Smooth muscle cell (in vitro differentiated cells): ENCODE results near the gene SLX4IP. TPM values are rescaled to one million over a fixed set of nuclear protein-coding genes. Genes with fewer than 3 reads are reported as not detected.

ENCODE experiments used
- DNase-seq: peaks from one replicate; lab custom pipeline; 2025; ENCODE audit not compliant: unreplicated experiment; lab: John Stamatoyannopoulos, UW
- H2AFZ ChIP-seq: fragments of 200-600 bp; sonication (generic); 2 replicates; pipeline ENCODE4 v1.6.0; 2016; ENCODE audit warnings: antibody characterized with exemption, low read depth, mild to moderate bottlenecking
- H3F3A ChIP-seq: fragments of 200-600 bp; sonication (generic); 2 replicates; pipeline ENCODE4 v1.6.0; 2017; ENCODE audit warnings: antibody characterized with exemption, low read depth
- H3K27ac ChIP-seq: fragments of 200-600 bp; sonication (generic); 2 replicates; pipeline ENCODE4 v1.5.1; 2016; ENCODE audit warnings: low read depth, mild to moderate bottlenecking
- H3K27me3 ChIP-seq: fragments of 200-600 bp; sonication (generic); 2 replicates; pipeline ENCODE4 v1.6.1; 2016; ENCODE audit warnings: low read depth, mild to moderate bottlenecking
- H3K36me3 ChIP-seq: fragments of 200-600 bp; sonication (generic); 2 replicates; pipeline ENCODE4 v1.5.1; 2016; ENCODE audit warnings: low read depth
- H3K4me1 ChIP-seq: fragments of 200-600 bp; sonication (generic); 2 replicates; pipeline ENCODE4 v1.5.1; 2016; ENCODE audit warnings: low read depth
- H3K4me2 ChIP-seq: fragments of 200-600 bp; sonication (generic); 2 replicates; pipeline ENCODE4 v1.6.0; 2016; ENCODE audit warnings: mild to moderate bottlenecking
- H3K4me3 ChIP-seq: fragments of 200-600 bp; sonication (generic); 2 replicates; pipeline ENCODE4 v1.5.1; 2016; ENCODE audit warnings: mild to moderate bottlenecking
- H3K79me2 ChIP-seq: fragments of 200-600 bp; sonication (generic); 2 replicates; pipeline ENCODE4 v1.6.0; 2016; ENCODE audit warnings: low read depth, mild to moderate bottlenecking
- H3K9ac ChIP-seq: fragments of 200-600 bp; sonication (generic); 2 replicates; pipeline ENCODE4 v1.6.0; 2016; ENCODE audit warnings: low read depth
- H3K9me3 ChIP-seq: fragments of 200-600 bp; sonication (generic); replicated peaks from 2 replicates; pipeline ENCODE4 v1.5.1; 2016; ENCODE audit warnings: low read depth
- H4K20me1 ChIP-seq: fragments of 200-600 bp; sonication (generic); 2 replicates; pipeline ENCODE4 v1.6.0; 2016; ENCODE audit warnings: low read depth
- WGBS: methylation state at CpG from one replicate; pipeline ENCODE4 v1.1.7; 2016; ENCODE audit warnings: low lambda C conversion rate; 5-methylcytosine and 5-hydroxymethylcytosine counted together
- polyA plus RNA-seq: library from polyadenylated mRNA; unstranded; fragments of >200 nt; fragmentation: Nextera tagmentation; extraction: Ambion mirVana; gene quantifications from 2 replicates; pipeline ENCODE4 v1.2.1, GENCODE V29; 2016
- total RNA-seq: library from RNA; depleted of rRNA; stranded (reverse); fragments of >200 nt; gene quantifications from 2 replicates; pipeline ENCODE4 v1.2.3, GENCODE V29; 2014
- TF ChIP-seq, protein P1 (sequence below): fragments of 200-600 bp; sonication (generic); IDR thresholded peaks from 2 replicates; pipeline ENCODE4 v1.5.1; 2017; ENCODE audit warnings: borderline replicate concordance, mild to moderate bottlenecking, antibody characterized with exemption; ENCODE audit not compliant: insufficient read depth, poor library complexity, severe bottlenecking

Gene SLX4IP
- total RNA-seq (4.6 and 6.2 TPM in 2 replicates), polyA plus RNA-seq (1.2 and 3.7 TPM in 2 replicates)

DNA sequence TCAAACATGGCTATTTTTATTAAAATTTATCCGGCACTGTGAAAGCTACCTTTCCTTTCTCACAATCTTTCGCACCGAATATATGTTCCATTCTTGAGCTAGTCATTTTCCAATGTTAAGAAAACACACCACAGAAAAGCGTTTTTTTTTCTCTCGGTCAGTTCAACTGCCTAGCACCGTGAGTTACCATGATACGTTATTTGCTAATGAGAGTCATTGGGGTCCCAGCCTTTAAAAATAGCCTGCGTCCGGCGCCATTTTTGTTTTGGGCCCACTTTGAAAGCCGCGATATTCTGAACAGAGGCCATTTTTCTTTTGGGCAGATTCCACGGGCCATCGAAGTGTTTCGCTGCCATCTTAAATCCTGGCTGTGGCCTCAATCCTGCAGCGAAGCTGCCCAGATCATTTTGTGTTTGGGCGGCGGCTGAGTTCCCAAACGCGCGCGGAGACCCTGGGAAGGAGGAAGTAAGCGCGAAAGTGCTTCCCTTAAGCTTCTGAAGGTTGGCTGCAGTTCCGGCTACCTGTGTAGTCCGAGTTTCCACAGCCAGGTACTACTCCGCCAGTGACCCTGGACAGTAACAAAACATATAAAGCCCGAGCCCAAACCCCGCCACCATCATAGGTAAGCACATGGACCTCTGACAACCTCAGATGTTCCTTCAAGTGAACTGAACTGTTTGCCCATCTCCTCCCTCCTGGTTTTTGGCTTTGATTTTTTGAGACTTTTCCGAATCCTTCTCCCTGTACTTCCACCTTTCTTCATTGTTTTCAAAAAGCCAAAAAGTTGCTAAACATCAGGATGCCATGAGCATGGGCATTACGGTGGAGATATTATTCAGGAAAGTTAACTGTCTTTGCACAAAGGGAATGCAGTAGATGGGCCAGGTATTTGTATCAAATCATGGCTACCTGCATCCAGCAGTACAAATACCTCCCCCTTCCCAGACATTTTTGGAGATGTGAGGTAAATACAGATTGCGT, at the start of gene SLX4IP:
Gene SLX4IP, plus strand, starts transcription at position 474 of the 981 bp plus-strand sequence. CDS start 22,900 bp downstream, outside the sequence.
- Histone ChIP-seq H3K27me3 (no peaks in the 10 kb centered on the region), H3K9me3 (no peaks in the 10 kb centered on the region), H3K4me1 (peaks cover 20% of the 10 kb centered on the region), H3K9ac (peak within 1 kb of the TSS; percentile 90), H3K27ac (peak within 1 kb of the TSS; percentile 84), H3K36me3 (no peaks in the 10 kb centered on the region), H3K4me2 (peak within 1 kb of the TSS; percentile 86), H4K20me1 (no peaks in the 10 kb centered on the region), H2AFZ (peak within 1 kb of the TSS; percentile 97), H3F3A (no peaks in the 10 kb centered on the region), H3K4me3 (peak within 1 kb of the TSS; percentile 67), H3K79me2 (peaks cover 54% of the 10 kb centered on the region)
- peak; percentile 43 for DNase-seq
- WGBS: 2% methylated on average over 32 of the region's 32 CpGs
- TF ChIP-seq, protein P1, sequence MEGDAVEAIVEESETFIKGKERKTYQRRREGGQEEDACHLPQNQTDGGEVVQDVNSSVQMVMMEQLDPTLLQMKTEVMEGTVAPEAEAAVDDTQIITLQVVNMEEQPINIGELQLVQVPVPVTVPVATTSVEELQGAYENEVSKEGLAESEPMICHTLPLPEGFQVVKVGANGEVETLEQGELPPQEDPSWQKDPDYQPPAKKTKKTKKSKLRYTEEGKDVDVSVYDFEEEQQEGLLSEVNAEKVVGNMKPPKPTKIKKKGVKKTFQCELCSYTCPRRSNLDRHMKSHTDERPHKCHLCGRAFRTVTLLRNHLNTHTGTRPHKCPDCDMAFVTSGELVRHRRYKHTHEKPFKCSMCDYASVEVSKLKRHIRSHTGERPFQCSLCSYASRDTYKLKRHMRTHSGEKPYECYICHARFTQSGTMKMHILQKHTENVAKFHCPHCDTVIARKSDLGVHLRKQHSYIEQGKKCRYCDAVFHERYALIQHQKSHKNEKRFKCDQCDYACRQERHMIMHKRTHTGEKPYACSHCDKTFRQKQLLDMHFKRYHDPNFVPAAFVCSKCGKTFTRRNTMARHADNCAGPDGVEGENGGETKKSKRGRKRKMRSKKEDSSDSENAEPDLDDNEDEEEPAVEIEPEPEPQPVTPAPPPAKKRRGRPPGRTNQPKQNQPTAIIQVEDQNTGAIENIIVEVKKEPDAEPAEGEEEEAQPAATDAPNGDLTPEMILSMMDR: no peak

DNA sequence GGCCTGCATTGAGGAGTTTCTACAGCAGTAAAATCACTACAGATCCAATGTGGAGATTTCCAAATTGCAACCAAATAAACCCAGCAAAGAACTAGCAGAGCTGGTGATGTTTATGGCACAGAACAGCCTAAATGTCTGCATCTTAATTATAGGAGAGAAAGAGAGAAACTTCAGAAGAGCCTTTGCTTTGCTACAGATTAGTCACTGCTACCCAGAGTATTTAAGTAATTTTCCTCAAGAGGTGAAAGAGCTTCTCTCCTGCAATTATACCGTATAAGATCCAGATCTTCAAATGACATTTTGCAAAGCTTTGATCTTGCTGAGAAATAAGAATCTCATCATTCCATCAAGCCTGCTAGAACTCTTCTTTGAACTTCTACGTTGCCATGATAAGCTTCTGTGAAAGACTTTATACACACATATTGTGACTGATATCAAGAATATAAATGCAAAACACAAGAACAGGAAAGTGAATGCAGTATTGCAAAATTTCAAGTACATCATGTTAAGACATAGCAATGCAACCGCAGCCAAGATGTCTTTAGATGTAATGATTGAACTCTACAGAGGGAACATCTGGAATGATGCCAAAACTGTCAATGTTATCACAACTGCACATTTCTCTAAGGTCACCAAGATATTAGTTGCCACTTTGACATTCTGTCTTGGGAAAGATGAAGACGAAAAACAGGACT, 49.1 kb upstream of the SLX4IP start:
- Histone ChIP-seq H3K36me3 (no peaks in the 10 kb centered on the region), H3K4me1 (peaks cover 10% of the 10 kb centered on the region), H3K9ac (no peak overlapping the region), H3K4me3 (no peak overlapping the region), H3K27me3 (no peaks in the 10 kb centered on the region), H3K27ac (no peak overlapping the region), H3F3A (no peaks in the 10 kb centered on the region), H3K9me3 (no peaks in the 10 kb centered on the region), H4K20me1 (no peaks in the 10 kb centered on the region), H3K4me2 (no peak overlapping the region), H2AFZ (no peak overlapping the region), H3K79me2 (no peaks in the 10 kb centered on the region)
- 62% methylated on average over 4 of the region's 4 CpGs for WGBS
- DNase-seq: no peak
- TF ChIP-seq, protein P1: no peak

DNA sequence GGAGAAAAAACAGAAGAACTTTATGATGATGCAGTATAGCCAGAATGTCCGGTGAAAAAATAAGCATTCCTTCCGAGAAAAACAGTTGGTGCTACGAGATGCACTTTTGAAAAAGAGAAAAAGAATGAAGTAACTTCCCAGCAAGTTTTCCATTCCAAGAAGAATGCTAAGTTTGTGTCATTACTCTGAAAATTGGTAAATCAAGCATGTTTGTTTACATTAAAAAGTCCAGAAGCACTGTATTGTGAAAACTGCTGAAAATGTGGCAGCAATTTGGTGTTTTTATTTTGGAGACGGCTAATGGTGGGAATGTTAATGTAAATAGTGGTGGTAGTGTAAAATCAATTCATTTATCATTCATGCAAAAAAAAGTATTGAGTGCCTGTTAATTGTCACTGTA, 47.4 kb upstream of the SLX4IP start:
- Histone ChIP-seq H3K36me3 (no peaks in the 10 kb centered on the region), H4K20me1 (no peaks in the 10 kb centered on the region), H3K9ac (no peak overlapping the region), H3K27ac (no peak overlapping the region), H3K4me1 (peaks cover 10% of the 10 kb centered on the region), H3K4me2 (no peak overlapping the region), H2AFZ (peak overlapping the region; percentile 68), H3F3A (no peaks in the 10 kb centered on the region), H3K9me3 (no peaks in the 10 kb centered on the region), H3K79me2 (no peaks in the 10 kb centered on the region), H3K4me3 (no peak overlapping the region), H3K27me3 (no peaks in the 10 kb centered on the region)
- TF ChIP-seq, protein P1: no peak
- DNase-seq: no peak
- 74% methylated on average over 4 of the region's 4 CpGs for WGBS
